SU-DHL-6 (cell line): ENCODE results near the gene GAPDHS.

Experiments used
- EZH2phosphoT487 ChIP-seq: fragments of 200-600 bp; sonication (generic), shearing (Covaris generic); conservative IDR thresholded peaks from 2 replicates; pipeline ENCODE4 v1.6.1; 2018; ENCODE audit warnings: mild to moderate bottlenecking, antibody characterized with exemption, low read length, moderate library complexity, mixed read lengths
- TF ChIP-seq, protein P1 (sequence below): fragments of 200-600 bp; sonication (generic); IDR thresholded peaks from one replicate; pipeline ENCODE4 v1.5.1; 2017; ENCODE audit warnings: antibody characterized with exemption, mild to moderate bottlenecking, low read length, moderate library complexity; ENCODE audit not compliant: insufficient read depth, poor library complexity, severe bottlenecking

DNA sequence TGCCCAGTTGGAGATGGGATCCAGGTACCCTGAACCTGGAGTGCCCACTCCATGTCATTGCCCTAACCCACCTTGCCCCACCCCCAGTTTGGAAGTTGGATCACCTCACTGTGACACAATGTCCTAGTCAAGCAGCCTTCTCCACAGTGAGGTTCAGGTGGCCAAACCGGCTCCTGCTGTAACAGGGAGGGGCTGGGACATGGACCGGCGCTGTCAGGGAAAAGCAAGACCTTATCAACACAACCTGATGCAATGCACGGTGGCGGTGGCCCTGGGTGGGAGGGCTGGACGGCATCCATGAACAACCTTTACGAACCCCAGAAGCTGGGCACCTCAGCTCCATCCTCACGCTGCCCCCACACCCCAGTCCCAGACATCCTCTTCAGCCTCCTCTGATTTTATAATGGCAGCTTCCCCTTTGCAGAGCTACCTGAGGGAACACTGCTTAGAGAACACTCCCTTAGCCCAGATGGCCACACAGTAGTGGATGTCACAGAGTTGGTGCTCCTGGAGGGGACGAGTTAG is 41.4 kb upstream of the GAPDHS start:
- TF ChIP-seq, protein P1, sequence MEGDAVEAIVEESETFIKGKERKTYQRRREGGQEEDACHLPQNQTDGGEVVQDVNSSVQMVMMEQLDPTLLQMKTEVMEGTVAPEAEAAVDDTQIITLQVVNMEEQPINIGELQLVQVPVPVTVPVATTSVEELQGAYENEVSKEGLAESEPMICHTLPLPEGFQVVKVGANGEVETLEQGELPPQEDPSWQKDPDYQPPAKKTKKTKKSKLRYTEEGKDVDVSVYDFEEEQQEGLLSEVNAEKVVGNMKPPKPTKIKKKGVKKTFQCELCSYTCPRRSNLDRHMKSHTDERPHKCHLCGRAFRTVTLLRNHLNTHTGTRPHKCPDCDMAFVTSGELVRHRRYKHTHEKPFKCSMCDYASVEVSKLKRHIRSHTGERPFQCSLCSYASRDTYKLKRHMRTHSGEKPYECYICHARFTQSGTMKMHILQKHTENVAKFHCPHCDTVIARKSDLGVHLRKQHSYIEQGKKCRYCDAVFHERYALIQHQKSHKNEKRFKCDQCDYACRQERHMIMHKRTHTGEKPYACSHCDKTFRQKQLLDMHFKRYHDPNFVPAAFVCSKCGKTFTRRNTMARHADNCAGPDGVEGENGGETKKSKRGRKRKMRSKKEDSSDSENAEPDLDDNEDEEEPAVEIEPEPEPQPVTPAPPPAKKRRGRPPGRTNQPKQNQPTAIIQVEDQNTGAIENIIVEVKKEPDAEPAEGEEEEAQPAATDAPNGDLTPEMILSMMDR: no peak
- TF ChIP-seq EZH2phosphoT487: no peak
